AG09319 (cell line): ENCODE data around the gene TMEM117.
"Not testable (repeated sequence)": the region's sequence is repeated elsewhere in the genome, so short reads cannot be mapped to it uniquely, and the experiment has no call there.

Source experiments
- DNase-seq: peaks from one replicate; pipeline ENCODE4 v3.0.0-alpha.2; 2010; ENCODE audit warnings: low read depth; ENCODE audit errors: extremely low read depth
- TF ChIP-seq, protein P1 (sequence below): IDR thresholded peaks from 2 replicates; pipeline ENCODE4 v1.5.1; 2011; ENCODE audit warnings: low read depth, mild to moderate bottlenecking, inconsistent platforms, low read length, moderate library complexity

TMEM117 gene

GRCh38 chr12:43858096-43858495 lies 22.2 kb downstream of the TMEM117 start:
- DNase-seq, result no peak

GRCh38 chr12:43858991-43859390 lies 23.1 kb downstream of the TMEM117 start:
- TF ChIP-seq, protein P1, sequence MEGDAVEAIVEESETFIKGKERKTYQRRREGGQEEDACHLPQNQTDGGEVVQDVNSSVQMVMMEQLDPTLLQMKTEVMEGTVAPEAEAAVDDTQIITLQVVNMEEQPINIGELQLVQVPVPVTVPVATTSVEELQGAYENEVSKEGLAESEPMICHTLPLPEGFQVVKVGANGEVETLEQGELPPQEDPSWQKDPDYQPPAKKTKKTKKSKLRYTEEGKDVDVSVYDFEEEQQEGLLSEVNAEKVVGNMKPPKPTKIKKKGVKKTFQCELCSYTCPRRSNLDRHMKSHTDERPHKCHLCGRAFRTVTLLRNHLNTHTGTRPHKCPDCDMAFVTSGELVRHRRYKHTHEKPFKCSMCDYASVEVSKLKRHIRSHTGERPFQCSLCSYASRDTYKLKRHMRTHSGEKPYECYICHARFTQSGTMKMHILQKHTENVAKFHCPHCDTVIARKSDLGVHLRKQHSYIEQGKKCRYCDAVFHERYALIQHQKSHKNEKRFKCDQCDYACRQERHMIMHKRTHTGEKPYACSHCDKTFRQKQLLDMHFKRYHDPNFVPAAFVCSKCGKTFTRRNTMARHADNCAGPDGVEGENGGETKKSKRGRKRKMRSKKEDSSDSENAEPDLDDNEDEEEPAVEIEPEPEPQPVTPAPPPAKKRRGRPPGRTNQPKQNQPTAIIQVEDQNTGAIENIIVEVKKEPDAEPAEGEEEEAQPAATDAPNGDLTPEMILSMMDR, result no peak

More at GRCh38 chr12:43858096-43858495, 22.2 kb downstream of the TMEM117 start:
- TF ChIP-seq, protein P1, result no peak

GRCh38 chr12:43861015-43861839 lies 25.3 kb downstream of the TMEM117 start:
- DNase-seq, result no peak
- TF ChIP-seq, protein P1, result no peak

More at GRCh38 chr12:43858991-43859390, 23.1 kb downstream of the TMEM117 start:
- no peak for DNase-seq

DNA sequence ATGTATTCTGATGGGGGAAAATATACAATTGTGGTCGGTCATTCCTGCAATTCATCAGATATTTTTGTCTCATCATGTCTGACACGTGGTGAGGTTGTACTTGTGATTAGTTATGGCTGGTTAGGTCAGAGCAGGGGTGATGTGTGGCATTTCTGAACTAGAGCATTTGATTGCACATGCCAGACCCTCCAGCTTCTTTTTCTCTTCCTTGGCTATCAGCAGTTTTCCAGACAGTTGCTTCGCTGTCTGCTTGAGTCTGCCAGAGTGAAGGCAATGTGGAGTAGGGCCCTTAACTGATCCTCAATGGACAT lies 25.9 kb downstream of the TMEM117 start:
- DNase-seq, result no peak

GRCh38 chr12:43863770-43864366 lies 28.0 kb downstream of the TMEM117 start:
- TF ChIP-seq, protein P1, result no peak
- no peak for DNase-seq

More for the DNA sequence above, 25.9 kb downstream of the TMEM117 start:
- TF ChIP-seq, protein P1, result no peak

DNA sequence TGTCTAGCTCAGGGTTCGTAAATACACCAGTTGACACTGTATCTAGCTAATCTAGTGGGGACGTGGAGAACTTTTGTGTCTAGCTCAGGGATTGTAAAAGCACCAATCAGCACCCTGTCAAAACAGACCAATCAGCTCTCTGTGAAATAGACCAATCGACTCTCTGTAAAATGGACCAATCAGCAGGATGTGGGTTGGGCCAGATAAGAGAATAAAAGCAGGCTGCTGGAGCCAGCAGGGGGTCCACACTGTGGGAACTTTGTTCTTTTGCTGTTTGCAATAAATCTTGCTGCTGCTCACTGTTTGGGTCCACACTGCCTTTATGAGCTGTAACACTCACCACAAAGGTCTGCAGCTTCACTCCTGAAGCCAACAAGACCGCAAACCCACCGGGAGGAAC lies 28.7 kb downstream of the TMEM117 start:
- not testable (repeated sequence) for DNase-seq

DNA sequence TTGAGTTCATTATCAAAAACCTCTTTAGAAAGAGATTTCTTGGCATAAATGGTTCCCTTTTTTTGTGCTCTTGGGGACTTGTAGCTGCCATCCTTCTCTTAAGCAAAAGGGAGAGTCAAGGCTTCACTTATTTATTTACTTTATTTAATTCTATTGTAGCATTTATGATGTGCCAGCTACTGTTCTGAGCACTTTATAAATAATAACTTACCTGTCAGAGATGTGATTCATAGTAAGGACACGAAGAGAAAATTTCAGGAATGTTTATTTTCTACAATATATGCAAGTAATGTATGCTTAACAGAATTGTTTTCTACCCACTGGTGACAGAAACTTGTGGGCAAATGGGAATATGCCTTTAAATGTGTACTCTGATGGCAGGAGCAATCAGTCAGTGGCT lies 33.3 kb downstream of the TMEM117 start:
- TF ChIP-seq, protein P1, result no peak

DNA sequence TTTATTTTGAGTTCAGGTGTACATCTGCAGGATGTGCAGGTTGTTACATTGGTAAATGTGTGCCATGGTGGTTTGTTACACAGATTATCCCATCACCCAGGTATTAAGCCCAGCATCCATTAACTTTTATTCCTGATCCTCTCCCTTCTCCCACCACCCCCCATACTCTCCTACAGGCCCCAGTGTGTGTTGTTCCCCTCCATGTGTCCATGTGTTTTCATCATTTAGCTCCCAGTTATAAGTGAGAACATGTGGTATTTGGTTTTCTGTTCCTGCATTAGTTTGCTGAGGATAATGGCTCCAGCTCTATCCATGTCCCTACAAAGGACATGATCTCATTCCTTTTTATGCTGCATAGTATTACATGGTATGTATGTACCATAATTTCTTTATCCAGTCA lies 33.9 kb downstream of the TMEM117 start:
- not testable (repeated sequence) for DNase-seq

More for the DNA sequence above, 33.3 kb downstream of the TMEM117 start:
- no peak for DNase-seq

DNA sequence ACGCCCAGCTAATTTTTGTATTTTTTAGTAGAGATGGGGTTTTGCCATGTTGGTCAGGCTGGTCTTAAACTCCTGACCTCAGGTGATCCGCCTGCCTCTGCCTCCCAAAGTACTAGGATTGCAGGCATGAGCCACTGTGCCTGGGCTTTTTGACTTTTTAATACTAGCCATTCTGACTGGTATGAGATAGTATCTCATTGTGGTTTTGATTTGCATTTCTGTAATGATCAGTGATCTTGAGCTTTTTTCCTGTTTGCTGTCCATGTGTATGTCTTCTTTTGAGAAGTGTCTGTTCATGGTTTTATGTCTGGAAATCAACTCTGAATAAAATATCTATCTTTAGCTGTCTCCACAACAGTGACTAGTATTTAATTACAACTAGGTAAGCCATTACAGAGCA lies 35.4 kb downstream of the TMEM117 start:
- not testable (repeated sequence) for DNase-seq
